ENCODE data around the gene MYO15B.

MYO15B gene

DNA sequence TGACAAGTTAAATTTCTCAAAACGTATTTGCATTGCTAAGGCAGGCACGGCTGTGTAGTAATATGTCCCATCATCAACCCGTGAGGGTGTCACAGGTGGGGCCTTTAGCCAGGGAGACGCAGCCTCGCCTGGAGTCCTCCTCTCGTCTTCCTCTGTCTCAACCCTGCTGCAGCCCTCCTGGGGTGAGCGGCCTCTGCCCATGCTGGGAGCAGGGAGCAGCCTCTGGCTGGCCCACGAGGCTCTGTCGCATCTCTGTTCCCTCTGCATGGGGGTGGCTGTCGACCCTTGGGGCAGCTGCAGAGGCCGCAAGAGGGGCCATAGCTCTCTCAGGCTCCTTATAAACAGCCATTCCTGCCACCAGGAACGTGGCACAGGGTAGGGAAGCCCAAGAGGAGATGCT lies 44.8 kb downstream of the MYO15B start:
- Histone ChIP-seq H2AFZ (ENCODE audit: low read length) (no peak overlapping the region), H3F3A (ENCODE audit: low read depth) (no peaks in the 10 kb centered on the region), H4K20me1 (ENCODE audit: insufficient read depth, low read length, poor library complexity, severe bottlenecking) (no peaks in the 10 kb centered on the region), H3K79me2 (ENCODE audit: insufficient read depth, low read length) (no peaks in the 10 kb centered on the region), H3K9me3 (ENCODE audit: insufficient read depth, low read depth, low read length) (no peaks in the 10 kb centered on the region), H3K4me3 (ENCODE audit: low read length, poor library complexity, severe bottlenecking) (no peak overlapping the region), H3K9me2 (replicated peaks; ENCODE audit: low read depth, low read length) (no peaks in the 10 kb centered on the region), H3K27me3 (ENCODE audit: insufficient read depth, low read length, poor library complexity, severe bottlenecking) (no peaks in the 10 kb centered on the region), H3K4me1 (ENCODE audit: insufficient read depth, low read length, poor library complexity, severe bottlenecking) (peaks cover 13% of the 10 kb centered on the region), H3K9ac (ENCODE audit: low read depth, low read length, poor library complexity, severe bottlenecking) (no peak overlapping the region), H3K36me3 (ENCODE audit: insufficient read depth, low read length) (no peaks in the 10 kb centered on the region), H3K4me2 (ENCODE audit: low read depth, low read length, poor library complexity, severe bottlenecking) (no peak overlapping the region)
- no peak for TF ChIP-seq EZH2phosphoT487 (IDR thresholded peaks at IDR 0.05; ENCODE audit: borderline replicate concordance)
- TF ChIP-seq, protein P1, sequence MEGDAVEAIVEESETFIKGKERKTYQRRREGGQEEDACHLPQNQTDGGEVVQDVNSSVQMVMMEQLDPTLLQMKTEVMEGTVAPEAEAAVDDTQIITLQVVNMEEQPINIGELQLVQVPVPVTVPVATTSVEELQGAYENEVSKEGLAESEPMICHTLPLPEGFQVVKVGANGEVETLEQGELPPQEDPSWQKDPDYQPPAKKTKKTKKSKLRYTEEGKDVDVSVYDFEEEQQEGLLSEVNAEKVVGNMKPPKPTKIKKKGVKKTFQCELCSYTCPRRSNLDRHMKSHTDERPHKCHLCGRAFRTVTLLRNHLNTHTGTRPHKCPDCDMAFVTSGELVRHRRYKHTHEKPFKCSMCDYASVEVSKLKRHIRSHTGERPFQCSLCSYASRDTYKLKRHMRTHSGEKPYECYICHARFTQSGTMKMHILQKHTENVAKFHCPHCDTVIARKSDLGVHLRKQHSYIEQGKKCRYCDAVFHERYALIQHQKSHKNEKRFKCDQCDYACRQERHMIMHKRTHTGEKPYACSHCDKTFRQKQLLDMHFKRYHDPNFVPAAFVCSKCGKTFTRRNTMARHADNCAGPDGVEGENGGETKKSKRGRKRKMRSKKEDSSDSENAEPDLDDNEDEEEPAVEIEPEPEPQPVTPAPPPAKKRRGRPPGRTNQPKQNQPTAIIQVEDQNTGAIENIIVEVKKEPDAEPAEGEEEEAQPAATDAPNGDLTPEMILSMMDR (conservative IDR thresholded peaks at IDR 0.05; ENCODE audit: low read length): no peak

DNA sequence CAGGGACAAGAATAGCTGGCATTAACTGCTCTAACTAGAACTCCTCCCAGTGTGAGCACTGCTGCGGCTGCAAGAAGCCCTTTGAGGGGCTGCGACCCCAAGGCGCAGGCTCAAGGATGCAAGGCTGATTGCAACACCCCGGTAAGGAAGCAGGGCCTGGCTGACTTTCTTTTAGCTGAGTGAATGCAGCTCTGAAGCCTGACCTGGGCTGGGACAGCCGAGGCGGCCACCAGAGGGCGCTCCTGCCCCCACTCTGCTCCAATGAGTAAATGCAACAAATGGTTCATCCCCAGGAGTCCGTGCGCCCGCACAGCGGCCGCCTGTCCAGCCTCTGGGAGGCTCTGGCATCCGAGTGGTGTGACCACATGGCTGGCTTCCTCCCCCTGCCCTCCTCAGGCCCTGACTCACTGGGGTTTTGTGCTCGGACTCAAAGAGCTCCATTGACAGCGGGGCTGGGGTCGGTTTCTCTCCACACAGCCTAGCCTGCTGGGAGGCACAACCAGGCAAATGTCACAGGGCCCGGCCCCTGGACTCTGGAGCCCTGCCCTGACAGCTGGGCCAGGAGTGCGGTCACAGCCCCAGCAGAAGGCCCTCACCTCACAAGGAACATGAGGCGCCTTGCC lies 45.4 kb downstream of the MYO15B start, which contains the start of gene SMIM5:
TSS of gene SMIM5 (plus strand) at position 572 of the 623 bp plus-strand sequence. CDS start 6,768 bp downstream, outside the sequence.
- H3K27me3 ChIP-seq (ENCODE audit: insufficient read depth, low read length, poor library complexity, severe bottlenecking): no peaks in the 10 kb centered on the region
- no peaks in the 10 kb centered on the region for H3K9me3 ChIP-seq (ENCODE audit: insufficient read depth, low read depth, low read length)
- H2AFZ ChIP-seq (ENCODE audit: low read length): no peak within 1 kb of the TSS
- H3F3A ChIP-seq (ENCODE audit: low read depth): no peaks in the 10 kb centered on the region
- H4K20me1 ChIP-seq (ENCODE audit: insufficient read depth, low read length, poor library complexity, severe bottlenecking): no peaks in the 10 kb centered on the region
- H3K4me2 ChIP-seq (ENCODE audit: low read depth, low read length, poor library complexity, severe bottlenecking): peak within 1 kb of the TSS; percentile 27
- no peak for TF ChIP-seq EZH2phosphoT487 (IDR thresholded peaks at IDR 0.05; ENCODE audit: borderline replicate concordance)
- TF ChIP-seq, protein P1 (conservative IDR thresholded peaks at IDR 0.05; ENCODE audit: low read length): peak; percentile 87
- H3K9ac ChIP-seq (ENCODE audit: low read depth, low read length, poor library complexity, severe bottlenecking): no peak within 1 kb of the TSS
- no peak within 1 kb of the TSS for H3K4me3 ChIP-seq (ENCODE audit: low read length, poor library complexity, severe bottlenecking)
- H3K4me1 ChIP-seq (ENCODE audit: insufficient read depth, low read length, poor library complexity, severe bottlenecking): peaks cover 13% of the 10 kb centered on the region
- no peaks in the 10 kb centered on the region for H3K36me3 ChIP-seq (ENCODE audit: insufficient read depth, low read length)
- no peaks in the 10 kb centered on the region for H3K9me2 ChIP-seq (replicated peaks; ENCODE audit: low read depth, low read length)
- no peaks in the 10 kb centered on the region for H3K79me2 ChIP-seq (ENCODE audit: insufficient read depth, low read length)

DNA sequence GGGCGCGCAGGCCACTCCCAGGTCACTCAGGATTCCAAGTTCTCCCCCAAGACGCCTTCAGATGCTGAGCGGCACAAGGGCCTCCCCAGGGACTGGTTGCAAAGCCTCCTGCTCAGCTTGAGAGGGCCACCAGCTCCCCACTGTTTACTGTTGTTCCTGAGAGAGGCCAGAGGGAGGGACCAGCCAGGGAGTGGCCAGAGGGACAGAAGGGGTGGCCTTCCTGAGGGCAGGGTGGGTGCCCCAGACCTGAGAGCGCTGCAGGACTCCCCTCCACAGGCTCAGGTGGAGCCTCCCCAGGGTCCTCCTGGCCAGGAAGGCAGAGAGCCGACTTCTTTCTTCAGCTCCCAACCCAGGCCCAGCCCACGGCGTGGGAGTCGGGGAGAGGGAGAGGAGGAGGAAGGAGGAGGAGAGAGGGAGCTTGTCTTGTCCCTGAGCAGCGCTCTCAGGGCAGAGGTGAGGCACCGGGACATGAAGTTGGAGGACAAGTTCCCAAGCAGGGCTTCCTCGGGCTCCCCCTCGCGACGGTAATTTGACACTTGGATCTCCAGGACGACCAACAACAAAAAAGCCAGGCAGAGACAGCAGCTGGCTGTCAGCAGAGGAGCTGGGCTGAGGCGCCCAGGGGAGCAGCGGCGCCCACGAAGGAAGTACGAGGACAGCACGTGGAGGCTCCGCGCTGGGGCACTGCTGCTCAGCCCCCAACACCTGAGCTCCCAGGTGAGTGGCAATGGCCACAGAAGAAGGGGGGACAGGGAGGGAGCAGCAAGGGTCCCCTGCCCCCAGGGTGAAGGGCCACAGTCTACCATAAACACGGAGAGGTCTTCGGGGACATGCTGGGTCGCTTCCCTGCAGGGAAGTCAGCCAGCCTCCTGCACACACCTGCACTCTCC lies 46.1 kb downstream of the MYO15B start:
- peak overlapping the region; percentile 27 for H3K4me2 ChIP-seq (ENCODE audit: low read depth, low read length, poor library complexity, severe bottlenecking)
- no peaks in the 10 kb centered on the region for H3K36me3 ChIP-seq (ENCODE audit: insufficient read depth, low read length)
- H3K9me3 ChIP-seq (ENCODE audit: insufficient read depth, low read depth, low read length): no peaks in the 10 kb centered on the region
- H3K79me2 ChIP-seq (ENCODE audit: insufficient read depth, low read length): no peaks in the 10 kb centered on the region
- no peak overlapping the region for H2AFZ ChIP-seq (ENCODE audit: low read length)
- no peak overlapping the region for H3K4me3 ChIP-seq (ENCODE audit: low read length, poor library complexity, severe bottlenecking)
- peaks cover 13% of the 10 kb centered on the region for H3K4me1 ChIP-seq (ENCODE audit: insufficient read depth, low read length, poor library complexity, severe bottlenecking)
- H3K9ac ChIP-seq (ENCODE audit: low read depth, low read length, poor library complexity, severe bottlenecking): no peak overlapping the region
- H3K9me2 ChIP-seq (replicated peaks; ENCODE audit: low read depth, low read length): no peaks in the 10 kb centered on the region
- TF ChIP-seq EZH2phosphoT487 (IDR thresholded peaks at IDR 0.05; ENCODE audit: borderline replicate concordance): no peak
- TF ChIP-seq, protein P1 (conservative IDR thresholded peaks at IDR 0.05; ENCODE audit: low read length): peak; percentile 60
- H4K20me1 ChIP-seq (ENCODE audit: insufficient read depth, low read length, poor library complexity, severe bottlenecking): no peaks in the 10 kb centered on the region
- no peaks in the 10 kb centered on the region for H3F3A ChIP-seq (ENCODE audit: low read depth)
- no peaks in the 10 kb centered on the region for H3K27me3 ChIP-seq (ENCODE audit: insufficient read depth, low read length, poor library complexity, severe bottlenecking)
